Right kidney (tissue), 1 donor: ENCODE measurements around the gene B3GNT8.
"Not testable (repeated sequence)": the region's sequence is repeated elsewhere in the genome, so short reads cannot be mapped to it uniquely, and the experiment has no call there.

Experiments used
- DNase-seq: peaks from one replicate; pipeline ENCODE4 v3.0.0-alpha.2; 2016

B3GNT8 gene

DNA sequence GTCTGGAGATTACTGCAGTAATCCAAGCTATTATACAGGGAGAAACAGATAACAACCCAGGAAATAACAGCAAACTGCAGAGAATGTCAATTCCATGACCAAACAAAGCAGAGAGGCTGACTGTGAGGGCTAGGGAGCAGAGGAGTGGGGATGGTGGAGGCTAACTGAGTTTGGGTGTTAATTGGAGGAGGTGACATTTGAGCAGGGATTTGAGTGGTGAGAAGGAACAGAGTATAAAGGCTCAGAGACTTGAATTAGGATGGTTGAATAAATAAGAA is 9.4 kb upstream of the B3GNT8 start:
- DNase-seq = no peak

DNA sequence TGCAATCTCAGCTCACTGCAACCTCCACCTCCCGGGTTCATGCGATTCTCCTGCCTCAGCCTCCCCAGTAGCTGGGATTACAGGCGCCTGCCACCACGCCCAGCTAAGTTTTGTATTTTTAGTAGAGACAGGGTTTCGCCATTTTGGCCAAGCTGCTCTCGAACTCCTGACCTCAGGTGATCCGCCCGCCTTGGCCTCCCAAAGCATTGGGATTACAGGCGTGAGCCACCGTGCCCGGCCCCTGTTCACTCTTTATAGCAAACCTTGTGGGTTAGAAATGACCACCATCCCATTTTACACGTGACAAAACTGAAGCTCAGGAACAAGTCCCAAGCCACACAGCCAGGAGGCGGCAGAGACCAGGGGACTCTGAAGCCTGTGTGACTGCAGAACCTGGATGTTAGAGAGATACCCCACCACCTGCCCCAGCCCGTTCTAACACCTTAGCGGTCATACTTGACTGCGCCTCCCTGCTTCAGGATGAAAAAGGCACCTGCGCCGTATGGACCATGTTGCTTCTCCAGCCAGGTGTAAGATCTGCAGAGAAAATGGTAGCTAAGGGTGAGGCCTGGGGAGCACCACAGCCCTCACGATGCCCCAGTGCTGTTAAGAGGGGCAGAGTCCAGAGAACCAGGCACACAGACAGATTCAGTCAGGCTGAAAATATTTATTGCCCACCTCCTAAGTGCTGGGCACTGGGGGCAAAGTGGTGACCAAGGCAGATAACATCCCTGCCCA is 8.9 kb upstream of the B3GNT8 start:
- DNase-seq = no peak

DNA sequence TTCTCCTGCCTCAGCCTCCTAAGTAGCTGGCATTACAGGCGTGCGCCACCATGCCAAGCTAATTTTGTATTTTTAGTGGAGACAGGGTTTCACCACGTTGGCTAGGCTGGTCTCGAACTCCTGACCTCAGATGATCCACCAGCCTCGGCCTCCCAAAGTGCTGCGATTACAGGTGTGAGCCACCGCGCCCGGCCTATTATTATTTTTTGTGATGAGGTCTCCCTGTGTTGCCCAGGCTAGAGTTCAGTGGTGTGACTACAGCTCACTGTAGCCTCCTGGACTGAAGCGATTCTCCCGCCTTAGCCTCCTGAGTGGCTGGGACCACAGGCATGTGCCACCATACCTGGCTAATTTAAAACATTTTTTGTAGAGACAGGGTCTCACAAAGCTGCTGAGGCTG is 8.2 kb upstream of the B3GNT8 start:
- DNase-seq = not testable (repeated sequence)

DNA sequence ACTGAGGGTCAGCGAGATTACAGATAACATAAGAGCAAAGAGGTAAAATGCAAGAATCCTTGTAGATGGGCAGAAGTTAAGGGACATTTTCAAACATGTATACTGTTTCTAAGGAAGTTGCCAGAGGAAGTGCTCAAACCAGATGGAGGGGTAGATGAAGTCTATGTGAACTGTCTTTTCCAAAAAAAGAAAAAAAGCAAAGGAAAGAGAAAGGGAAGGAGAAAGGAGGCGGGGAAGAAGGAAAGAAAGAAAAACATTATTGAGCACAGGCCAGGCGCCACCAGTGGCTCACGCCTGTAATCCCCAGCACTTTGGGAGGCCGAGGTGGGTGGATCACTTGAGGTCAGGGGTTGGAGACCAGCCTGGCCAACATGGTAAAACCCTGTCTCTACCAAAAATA is 7.3 kb upstream of the B3GNT8 start:
- no peak for DNase-seq

DNA sequence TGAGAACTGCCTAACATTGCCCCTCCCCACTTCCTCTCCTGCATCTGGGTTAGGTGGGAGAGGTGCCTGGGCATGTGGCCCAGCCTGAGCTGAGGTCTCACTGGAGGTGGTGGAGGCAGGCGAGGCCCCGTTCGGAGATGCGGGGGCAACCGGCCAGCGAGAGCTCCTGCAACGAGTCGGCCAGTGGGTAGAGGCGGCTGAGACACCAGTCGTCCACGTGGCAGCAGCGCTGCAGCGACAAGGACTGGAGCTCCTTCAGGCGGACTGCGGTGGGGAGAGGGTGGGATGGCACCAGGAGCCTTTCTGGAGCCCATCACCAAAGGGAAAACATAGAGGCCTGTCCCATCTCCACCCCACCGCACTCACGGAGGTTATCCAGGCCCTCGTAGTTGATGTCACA is 6.0 kb upstream of the B3GNT8 start:
- no peak for DNase-seq

DNA sequence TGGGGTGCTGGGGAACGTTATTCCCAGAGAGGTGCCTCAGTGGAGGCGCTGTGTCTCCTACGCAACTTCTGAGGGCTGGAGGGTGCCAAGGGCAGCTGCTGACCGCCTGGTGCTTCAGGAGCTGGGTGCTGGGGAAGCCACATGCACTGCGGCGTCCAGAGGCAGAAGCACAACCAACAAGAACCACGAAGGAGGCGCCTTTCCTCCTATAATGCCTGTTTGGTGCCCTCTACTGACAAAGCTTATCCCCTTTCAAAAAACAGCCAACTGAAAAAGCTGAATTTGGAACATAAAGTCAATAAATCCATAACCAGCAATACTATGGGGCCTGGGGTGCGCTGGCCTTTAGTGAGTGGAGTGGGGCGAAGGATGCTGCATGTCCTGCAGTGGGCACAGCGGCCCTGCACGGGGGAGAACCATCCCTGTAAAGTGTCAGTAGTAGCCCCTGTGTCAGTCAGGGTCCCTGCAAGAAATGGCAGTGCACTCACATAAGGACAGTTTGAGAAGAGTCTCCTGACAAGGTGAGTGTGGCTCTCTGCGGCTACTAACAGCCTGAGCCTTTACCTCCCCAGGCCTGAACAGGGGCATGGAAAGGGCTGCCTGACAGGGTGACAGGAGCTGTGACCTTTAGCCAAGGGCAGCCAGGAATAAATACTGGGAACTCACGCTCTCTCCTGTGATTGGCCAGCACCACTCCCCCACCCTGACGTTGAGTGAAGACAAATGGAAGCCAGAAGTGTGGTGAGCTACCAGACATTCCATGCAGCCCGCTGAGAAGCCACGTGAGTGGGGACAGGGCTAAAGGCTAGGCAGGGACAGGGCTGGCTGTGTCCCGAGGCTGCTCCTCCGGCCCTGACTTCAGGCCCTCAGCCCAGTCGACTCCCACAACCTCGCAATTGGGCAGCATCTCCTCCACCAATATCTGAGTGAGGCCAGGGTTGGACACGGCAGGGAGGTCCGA is 4.5 kb upstream of the B3GNT8 start:
- no peak for DNase-seq

DNA sequence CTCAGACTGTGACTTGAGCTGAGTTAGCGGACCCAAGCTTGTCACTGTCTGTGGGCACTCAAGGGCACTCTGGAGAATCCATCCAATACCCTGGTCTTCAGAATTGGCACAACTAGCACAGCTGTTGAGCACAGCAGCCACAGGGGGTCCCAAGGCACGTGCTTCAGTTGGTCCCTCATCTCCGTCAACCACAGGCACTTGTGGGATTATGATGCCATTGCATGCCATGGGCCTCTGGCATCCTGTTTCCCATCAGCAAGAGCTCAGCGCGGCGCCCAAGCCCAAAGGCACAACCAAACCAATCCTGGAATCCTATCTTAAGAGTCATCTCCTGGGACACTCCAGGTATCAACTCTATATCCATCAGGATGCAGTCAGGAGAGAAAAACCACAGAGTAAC is 3.7 kb upstream of the B3GNT8 start:
- no peak for DNase-seq

DNA sequence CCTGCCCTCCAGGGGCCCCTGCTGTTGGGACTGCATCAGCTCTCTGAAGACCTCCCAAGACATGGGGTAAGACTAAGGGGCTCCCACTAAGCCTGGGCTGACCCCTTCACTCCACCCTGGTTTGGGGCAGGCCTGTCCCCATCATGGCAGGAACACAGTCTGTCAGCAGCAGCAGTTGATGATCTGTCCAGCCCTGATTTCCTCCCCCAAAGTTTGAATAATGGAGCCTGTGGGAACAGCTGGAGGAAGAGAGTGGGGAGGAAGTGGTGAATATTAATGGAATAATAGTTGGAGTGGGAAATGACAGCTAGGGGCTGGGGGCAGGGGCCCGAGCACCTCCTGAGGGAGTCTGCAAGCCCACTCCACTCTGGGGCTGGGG is 1.3 kb upstream of the B3GNT8 start:
- DNase-seq = no peak

DNA sequence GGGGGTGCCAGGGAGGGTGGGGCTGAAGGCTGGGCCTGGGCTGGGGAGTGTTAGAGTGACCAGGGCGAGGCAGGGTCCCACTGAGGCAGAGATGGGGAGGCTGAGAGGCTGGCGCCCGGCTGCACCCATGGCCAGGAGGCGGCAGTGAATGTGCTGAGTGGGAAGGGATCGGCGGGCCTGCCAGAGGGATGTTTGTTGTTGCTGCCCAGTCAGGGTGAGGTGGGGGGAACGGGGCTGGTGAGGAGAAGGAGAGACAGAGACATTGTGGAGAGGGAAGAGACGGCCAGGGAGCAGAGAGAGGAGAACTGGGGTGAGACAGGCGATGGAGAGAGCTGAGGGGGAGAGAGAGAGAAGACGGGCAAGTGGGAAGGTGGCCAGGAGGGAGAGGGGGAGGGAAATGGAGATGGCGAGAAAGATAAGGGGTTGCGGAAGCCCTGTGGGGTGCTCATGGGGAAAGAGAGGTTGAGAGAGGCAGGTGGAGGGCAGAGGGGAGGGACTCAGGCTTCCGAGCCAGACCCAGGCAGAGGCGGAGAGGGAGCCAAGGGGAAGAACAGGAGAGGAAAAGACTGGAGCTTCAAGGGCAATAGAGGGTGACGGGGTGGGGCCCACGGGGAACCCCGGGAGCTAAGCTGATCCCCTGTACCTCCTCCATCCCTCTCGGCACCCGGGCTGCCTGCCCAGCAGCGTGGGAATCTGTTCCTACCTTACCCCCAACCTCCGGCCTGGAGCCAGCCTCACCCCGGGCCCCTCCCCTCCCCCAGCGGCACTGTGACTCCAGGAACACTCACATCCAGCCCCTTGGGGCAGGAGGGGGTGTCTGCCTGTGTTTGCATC is 690 bp upstream of the B3GNT8 start:
- peak; percentile 54 for DNase-seq

DNA sequence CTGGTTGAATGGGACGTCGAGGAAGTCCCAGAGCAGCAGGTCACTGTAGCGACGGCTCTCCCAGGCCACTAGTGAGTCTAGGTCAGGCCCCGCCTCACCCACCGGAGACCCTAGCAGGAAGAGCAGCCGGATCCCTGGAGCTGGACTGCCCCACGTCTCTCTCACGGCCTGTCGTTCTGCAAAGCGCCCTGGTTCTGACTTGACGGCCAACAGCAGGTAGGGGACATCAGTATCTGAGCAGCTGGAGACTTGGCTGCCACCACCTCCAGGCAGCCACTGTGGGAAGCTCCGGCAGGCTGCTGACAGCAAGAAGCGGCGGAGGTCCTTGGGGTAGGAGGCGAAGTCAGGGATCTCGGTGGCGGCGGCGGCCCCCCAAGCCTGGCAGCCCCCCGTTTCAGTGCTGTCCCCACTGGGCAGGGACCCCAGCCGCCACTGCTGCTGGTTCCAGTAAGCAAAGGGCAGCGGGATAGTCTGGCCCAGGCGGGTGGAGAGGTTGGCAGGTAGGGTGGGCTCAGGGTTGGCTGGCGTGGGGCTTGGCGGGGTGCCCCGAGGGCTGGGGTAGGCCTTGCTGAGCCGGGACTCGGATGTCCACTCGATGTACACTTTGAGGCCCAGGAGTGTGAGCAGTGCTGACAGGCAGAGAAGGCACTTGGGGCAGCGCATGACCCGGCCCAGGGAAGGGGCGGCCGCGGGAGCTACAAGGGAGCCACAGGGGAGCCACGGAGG is 895 bp downstream of the B3GNT8 start:
- no peak for DNase-seq

DNA sequence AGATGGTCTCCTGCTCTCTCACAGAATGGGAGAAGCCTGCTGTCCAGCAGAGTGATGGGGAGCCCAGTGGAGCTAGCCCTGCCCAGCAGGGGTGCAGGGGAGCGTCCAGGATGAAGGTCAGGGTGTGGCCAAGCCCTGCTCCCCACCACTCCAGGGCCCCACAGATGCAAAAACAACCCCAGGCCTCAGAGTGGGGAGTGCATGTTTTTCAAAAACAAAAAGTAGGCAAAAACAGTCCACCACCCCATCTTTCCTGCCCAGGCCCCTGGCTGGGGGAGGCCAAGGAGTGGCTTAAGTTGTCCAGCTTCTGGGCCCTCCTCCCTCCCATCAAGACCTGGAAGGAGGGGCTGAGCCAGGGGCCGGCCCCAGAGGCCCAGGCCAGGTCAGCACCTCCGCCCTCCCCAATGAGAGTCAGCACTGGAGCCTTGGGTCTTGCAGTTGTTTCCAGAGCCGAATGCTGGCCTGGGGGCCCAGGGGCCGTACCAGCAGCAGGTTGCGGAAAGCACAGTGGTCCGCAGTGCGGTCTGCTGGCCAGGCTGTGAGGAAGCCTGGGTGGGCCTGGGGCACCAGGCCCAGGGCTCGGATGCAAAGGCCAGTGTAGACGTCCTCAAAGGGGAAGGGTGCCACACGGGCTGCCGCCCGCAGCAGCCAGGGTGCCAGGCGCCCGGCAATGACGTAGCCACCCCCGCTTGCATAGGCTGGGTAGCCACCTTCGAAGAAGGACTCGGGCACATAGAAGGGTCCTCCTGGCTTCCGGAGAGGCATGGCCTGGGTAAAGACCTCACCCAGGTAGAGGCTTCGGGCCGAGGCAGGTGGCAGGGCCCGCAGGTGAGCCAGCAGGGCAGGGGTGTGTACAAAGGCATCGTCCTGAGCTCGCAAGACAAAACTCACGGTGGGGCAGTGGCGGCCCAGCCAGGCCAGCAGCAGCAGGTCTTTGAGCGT is 1.7 kb downstream of the B3GNT8 start:
- no peak for DNase-seq

DNA sequence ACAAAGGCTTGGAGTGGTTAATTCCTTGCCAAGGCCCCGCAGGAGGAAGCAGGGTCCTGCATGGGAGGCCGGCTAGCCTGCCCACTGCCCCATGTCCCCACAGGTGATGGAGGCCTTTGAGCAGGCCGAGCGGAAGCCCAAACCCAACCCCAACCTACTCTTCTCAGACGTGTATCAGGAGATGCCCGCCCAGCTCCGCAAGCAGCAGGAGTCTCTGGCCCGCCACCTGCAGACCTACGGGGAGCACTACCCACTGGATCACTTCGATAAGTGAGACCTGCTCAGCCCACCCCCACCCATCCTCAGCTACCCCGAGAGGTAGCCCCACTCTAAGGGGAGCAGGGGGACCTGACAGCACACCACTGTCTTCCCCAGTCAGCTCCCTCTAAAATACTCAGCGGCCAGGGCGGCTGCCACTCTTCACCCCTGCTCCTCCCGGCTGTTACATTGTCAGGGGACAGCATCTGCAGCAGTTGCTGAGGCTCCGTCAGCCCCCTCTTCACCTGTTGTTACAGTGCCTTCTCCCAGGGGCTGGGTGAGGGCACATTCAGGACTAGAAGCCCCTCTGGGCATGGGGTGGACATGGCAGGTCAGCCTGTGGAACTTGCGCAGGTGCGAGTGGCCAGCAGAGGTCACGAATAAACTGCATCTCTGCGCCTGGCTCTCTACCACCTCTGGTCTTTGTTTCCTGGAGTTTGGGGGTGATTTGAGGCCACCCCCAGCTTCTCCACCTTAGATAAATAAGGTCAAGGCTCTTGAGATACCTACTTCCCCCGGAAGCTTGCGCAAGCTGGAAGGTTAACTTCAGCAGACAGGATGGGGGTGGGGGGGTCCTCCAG is 2.6 kb downstream of the B3GNT8 start:
- no peak for DNase-seq

DNA sequence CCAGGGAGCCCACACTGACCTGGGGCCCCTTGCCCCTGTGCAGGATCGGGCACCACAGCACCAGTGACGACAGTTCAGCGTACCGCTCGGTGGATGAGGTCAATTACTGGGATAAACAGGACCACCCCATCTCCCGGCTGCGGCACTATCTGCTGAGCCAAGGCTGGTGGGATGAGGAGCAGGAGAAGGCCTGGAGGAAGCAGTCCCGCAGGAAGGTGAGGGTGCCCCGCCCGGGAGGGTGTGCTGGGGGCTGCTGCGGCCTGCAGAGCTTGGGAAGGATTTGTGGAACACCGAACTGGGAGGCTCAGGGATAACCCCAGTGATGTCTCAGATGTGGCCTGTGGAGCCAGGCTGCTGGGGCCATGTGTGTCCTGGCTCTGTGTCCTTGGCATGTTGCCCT is 4.2 kb downstream of the B3GNT8 start:
- no peak for DNase-seq

DNA sequence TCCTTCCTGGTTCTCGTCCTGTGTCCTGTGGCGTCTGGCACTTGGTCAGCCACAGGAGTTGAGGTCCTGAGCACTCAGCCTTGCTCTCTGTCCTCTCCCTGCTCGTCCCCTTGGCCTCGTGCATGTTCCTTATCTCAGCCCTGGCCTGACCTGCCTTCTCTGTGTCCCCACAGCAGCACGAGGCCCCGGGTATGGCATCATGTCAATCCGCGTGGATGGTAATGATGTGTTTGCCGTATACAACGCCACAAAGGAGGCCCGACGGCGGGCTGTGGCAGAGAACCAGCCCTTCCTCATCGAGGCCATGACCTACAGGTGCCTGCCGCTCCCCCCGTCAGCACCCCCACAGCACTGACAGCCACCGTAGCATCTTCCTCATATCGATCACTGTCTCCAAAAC is 4.7 kb downstream of the B3GNT8 start:
- DNase-seq = no peak

DNA sequence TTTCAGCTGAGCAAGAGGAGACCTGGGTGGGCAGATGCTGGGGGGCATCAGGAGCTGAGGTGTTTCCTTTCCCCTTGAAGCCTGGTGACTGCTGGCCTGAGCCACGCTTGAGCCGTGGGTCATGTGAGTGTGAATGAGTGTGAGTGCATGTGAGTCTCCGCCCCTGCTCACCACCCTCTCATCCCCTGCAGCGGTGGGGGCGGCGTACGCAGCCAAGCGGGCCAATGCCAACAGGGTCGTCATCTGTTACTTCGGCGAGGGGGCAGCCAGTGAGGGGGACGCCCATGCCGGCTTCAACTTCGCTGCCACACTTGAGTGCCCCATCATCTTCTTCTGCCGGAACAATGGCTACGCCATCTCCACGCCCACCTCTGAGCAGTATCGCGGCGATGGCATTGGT is 5.2 kb downstream of the B3GNT8 start:
- DNase-seq = no peak

DNA sequence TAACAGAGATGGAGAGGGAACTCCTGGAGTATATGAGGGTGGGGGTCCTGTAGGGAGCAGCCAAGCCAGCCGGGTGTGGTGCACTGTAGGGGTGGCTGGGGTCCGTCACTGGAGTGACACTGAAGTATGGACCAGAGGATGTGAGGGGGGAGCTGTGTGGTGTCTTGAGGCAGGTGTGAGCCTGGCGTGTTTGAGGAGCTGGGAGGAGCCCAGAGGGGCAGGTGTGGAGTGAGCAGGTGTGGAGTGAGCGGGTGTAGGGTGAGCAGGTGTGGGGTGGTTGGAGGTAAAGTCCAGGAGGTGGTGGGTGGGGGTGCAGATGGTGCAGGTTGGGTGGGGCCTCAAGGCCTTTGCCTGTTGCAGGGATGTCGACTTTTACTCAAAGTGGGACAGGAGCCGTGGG is 5.9 kb downstream of the B3GNT8 start:
- DNase-seq = no peak

DNA sequence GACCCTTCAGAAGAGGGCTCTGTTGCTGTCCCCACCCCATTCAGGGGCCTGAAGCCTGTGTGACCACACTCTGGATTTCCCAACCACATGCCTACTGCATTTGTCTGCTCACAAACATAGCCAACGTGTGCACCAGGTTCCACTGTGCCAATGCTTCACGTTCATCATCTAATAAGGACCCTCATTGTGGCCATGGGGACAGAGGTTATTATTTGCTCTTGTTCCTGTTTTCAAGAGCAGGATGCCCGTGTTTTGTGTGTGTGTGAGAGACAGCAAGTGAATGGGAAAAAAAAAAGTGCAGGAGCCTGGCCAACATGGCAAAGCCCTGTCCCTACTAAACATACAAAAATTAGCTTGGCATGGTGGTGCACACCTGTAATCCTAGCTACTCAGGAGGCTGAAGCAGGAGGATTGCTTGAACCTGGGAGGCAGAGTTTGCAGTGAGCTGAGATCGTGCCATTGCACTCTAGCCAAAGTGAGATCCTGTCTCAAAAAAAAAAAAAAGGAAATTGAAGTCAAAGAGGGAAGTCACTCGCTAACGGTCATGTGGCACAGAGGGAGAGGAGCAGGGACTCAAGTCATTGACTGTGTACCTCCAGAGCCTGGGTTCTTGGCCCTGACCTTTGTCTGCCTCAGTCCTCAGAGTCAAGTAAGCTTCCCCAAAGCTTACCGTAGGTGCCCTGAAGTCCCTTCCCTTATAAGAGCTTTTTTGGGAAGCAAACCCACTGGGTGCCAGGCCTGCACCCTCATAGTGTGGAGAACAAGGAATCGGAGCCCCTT is 6.9 kb downstream of the B3GNT8 start:
- no peak for DNase-seq

DNA sequence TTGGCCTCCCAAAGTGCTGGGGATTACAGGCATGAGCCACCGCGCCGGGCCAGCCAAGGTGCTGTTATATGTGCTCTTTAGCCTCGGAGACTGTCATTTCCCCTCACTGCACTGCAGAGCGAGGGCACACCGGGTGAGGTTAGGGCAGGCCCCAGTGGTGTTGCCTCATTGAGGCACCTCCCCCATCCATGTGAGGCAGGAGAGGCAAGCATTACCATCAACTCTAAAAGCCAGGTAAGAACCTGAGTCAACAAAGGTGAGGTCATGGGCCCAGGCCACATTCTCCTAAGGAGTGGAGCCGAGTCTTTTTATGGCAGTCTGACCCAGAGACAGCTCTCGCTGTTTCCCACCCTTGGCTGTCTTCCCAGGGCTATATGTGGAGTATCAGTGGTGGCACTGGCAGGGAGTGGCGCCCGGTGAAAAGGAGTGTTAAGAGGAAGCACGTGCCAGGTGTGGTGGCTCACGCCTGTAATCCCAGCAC is 10.9 kb downstream of the B3GNT8 start:
- DNase-seq = no peak

DNA sequence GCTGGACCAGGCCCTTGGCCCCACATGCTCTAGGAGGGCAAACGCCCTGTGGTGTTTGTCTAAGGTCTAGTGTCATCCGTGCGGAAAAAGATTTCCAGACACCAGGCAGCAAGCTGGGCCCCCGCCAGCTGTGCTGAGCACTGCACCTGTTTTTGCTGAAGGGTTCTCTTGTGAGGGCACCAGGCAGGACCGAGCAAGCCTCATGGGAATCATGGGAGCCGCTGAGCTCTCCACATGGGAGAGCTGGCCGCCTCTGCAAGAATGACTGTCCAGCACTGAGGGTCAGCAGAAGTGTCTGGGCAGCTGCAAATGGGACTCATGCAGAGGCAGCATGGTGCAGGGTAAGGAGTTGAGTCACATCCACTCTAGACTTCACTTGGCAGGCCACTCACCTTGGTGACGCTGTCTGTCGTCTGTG is 12.0 kb downstream of the B3GNT8 start:
- DNase-seq = no peak
